ENCODE data around the gene C1QC. TPM values are rescaled to one million over a fixed set of nuclear protein-coding genes. Genes with fewer than 3 reads are reported as not detected.

Gene C1QC
- total and polyA plus RNA-seq, 2 of the 8 experiments (the other 6 are each of a cell fraction or from before 2014, with no cell fraction given) = not detected

DNA sequence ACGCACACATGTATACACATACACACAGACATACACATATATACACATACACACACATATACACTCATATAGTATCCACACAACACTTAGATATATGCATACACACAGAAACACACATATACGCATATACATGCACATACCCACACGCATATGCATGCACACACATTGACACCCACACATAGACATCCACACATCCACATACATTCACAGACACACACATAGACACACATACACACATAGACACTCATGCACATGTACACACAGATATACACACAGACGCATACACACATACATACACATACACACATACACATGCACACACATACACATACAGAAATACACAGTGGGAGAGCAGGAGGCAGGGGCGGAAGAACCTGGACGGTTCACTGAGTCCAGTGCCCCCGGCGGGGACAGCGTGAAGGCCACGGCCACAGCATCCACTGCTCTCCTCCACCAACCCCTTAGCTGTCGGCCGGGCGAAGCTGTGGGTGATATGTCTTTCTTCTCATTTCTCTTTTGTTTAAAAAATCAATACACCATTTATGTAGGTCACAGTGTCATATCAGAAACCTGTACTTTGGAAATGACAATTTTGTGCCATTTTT is 6.8 kb downstream of the C1QC start:
- H2BK5ac ChIP-seq (ENCODE audit: low read depth, low read length) = no peak overlapping the region
- H3K4me3 ChIP-seq (ENCODE audit: extremely low read depth in 1 of 4, insufficient read depth in 2 of 4, low read depth in 3 of 4, low read length in 4 of 4) = no peak overlapping the region
- H2BK12ac ChIP-seq (ENCODE audit: low read depth, low read length) = no peak overlapping the region
- no peak overlapping the region for H2AK5ac ChIP-seq (ENCODE audit: low read depth, low read length)
- H2BK15ac ChIP-seq (ENCODE audit: low read length) = no peak overlapping the region
- no peaks in the 10 kb centered on the region for H3K79me1 ChIP-seq (ENCODE audit: low read depth, low read length)
- peak overlapping the region; percentile 35; the same call in 1 of the 2 replicates for H4K8ac ChIP-seq (ENCODE audit: extremely low read depth, insufficient read depth, low read length)
- no peaks in the 10 kb centered on the region; a peak in 1 of 7 replicates for H3K4me1 ChIP-seq (replicated peaks in 1 of 4; ENCODE audit: control insufficient read depth in 3 of 4, insufficient read depth in 4 of 4, low read length in 3 of 4)
- CTCF ChIA-PET (ENCODE audit: partially characterized antibody) = interaction anchor here (0.8 to 1.4 kb wide), 3 partner anchors 16 to 122 kb away, joined by 3 to 4 read pairs (median 3); no protein-coding TSS in a partner anchor
- 94% methylated on average over 13 of the region's 13 CpGs; no CpG with 5 or more reads in 1 of the 2 experiments for WGBS, 2 experiments (ENCODE audit: extremely low coverage in 1 of 2, insufficient coverage in 1 of 2, insufficient read length in 1 of 2, insufficient replicate concordance in 2 of 2, low coverage in 1 of 2, low lambda C conversion rate in 2 of 2, missing lambda C conversion rate in 1 of 2)
- H4K91ac ChIP-seq (replicated peaks; ENCODE audit: insufficient read length, low read length) = no peak overlapping the region
- no peak overlapping the region for H3K18ac ChIP-seq (ENCODE audit: extremely low read depth, low read length)
- no peaks in the 10 kb centered on the region; the same call in 1 of the 2 replicates for H3K23me2 ChIP-seq (ENCODE audit: low read depth, low read length)
- H3K27me3 ChIP-seq (replicated peaks in 1 of 4; ENCODE audit: control insufficient read depth in 3 of 4, extremely low read depth in 1 of 4, insufficient read depth in 3 of 4, low read length in 3 of 4) = no peaks in the 10 kb centered on the region; a peak in 1 of 7 replicates
- POLR2A ChIA-PET (ENCODE audit: partially characterized antibody) = interaction anchor here (0.6 kb wide), 1 partner anchor 55 kb away, joined by 3 read pairs; no protein-coding TSS in a partner anchor
- no peak overlapping the region for H3K56ac ChIP-seq (replicated peaks; ENCODE audit: insufficient read length, low read depth, low read length)
- no peak overlapping the region for H3K4ac ChIP-seq (replicated peaks; ENCODE audit: insufficient read length, low read depth, low read length)
- H3K4me2 ChIP-seq (ENCODE audit: insufficient read depth in 1 of 2, low read depth in 2 of 2, low read length in 2 of 2) = no peak overlapping the region
- FAIRE-seq (no peak), DNase-seq (ENCODE audit: low read depth in 1 of 2, low spot score in 2 of 2) (no peak)
- no peak overlapping the region for H3K23ac ChIP-seq (ENCODE audit: insufficient read length)
- H3K36me3 ChIP-seq (ENCODE audit: control insufficient read depth in 2 of 4, insufficient read depth in 4 of 4, low read length in 3 of 4) = no peaks in the 10 kb centered on the region
- H3K9me3 ChIP-seq (ENCODE audit: insufficient read depth in 2 of 2, low read depth in 1 of 2, low read length in 1 of 2) = no peaks in the 10 kb centered on the region
- H4K20me1 ChIP-seq (replicated peaks in 1 of 2; ENCODE audit: control insufficient read depth in 1 of 2, insufficient read depth in 2 of 2, low read length in 2 of 2) = peaks cover 0 to 3% of the 10 kb centered on the region in 2 experiments
- no peaks in the 10 kb centered on the region for H3K79me2 ChIP-seq (ENCODE audit: control insufficient read depth in 1 of 2, insufficient read depth in 2 of 2, low read length in 2 of 2)
- no peak overlapping the region for H3K14ac ChIP-seq (ENCODE audit: insufficient read length)
- no peak overlapping the region for H2BK20ac ChIP-seq (ENCODE audit: low read length)
- H2AFZ ChIP-seq (ENCODE audit: low read length) = no peak overlapping the region
- no peak overlapping the region for H4K5ac ChIP-seq (ENCODE audit: insufficient read length, low read depth, low read length)
- no peak overlapping the region for H2BK120ac ChIP-seq (replicated peaks; ENCODE audit: low read depth, low read length)
- H3K9ac ChIP-seq (replicated peaks in 1 of 4; ENCODE audit: extremely low read depth in 1 of 4, low read depth in 3 of 4, low read length in 3 of 4) = no peak overlapping the region
- H3K27ac ChIP-seq (ENCODE audit: low read depth, low read length) = no peak overlapping the region
- TF ChIP-seq TAF7 (optimal IDR thresholded peaks at IDR 0.05; ENCODE audit: borderline replicate concordance, low read depth, low read length) (no peak), MAFK (IDR thresholded peaks at IDR 0.05; ENCODE audit: low read depth, low read length) (no peak), CBX8 (IDR thresholded peaks at IDR 0.05; ENCODE audit: borderline replicate concordance, low read depth, low read length) (no peak), SIN3A (conservative IDR thresholded peaks at IDR 0.05 in 1 of 2, IDR thresholded peaks at IDR 0.05 in 1 of 2; ENCODE audit: low read depth in 1 of 2, low read length in 2 of 2) (no peak), FOSL1 (IDR thresholded peaks at IDR 0.05; ENCODE audit: insufficient read depth, low read depth, low read length) (no peak), JUN (IDR thresholded peaks at IDR 0.05; ENCODE audit: low read depth, low read length) (no peak), JUND (IDR thresholded peaks at IDR 0.05; ENCODE audit: low read length) (no peak), POLR2A (IDR thresholded peaks at IDR 0.05; ENCODE audit: control extremely low read depth in 1 of 2, low read depth in 2 of 2, low read length in 2 of 2) (no peak), SP1 (IDR thresholded peaks at IDR 0.05; ENCODE audit: low read depth, low read length) (no peak), CTBP2 (IDR thresholded peaks at IDR 0.05; ENCODE audit: borderline replicate concordance, insufficient read depth, insufficient read length, low read length) (no peak)
- TF ChIP-seq, protein P1, sequence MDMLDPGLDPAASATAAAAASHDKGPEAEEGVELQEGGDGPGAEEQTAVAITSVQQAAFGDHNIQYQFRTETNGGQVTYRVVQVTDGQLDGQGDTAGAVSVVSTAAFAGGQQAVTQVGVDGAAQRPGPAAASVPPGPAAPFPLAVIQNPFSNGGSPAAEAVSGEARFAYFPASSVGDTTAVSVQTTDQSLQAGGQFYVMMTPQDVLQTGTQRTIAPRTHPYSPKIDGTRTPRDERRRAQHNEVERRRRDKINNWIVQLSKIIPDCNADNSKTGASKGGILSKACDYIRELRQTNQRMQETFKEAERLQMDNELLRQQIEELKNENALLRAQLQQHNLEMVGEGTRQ (IDR thresholded peaks at IDR 0.05; ENCODE audit: low read length) = no peak
- TF ChIP-seq, protein P2, sequence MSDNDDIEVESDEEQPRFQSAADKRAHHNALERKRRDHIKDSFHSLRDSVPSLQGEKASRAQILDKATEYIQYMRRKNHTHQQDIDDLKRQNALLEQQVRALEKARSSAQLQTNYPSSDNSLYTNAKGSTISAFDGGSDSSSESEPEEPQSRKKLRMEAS (IDR thresholded peaks at IDR 0.05) = no peak

Measured in H1 (cell line).